Measurements from ENCODE around the gene TSSK6.

- TF ChIP-seq POLR2A (IDR thresholded peaks at IDR 0.05) (no peak), CTCF (IDR thresholded peaks at IDR 0.05) (no peak)
Observed at GRCh38 chr19:19477705-19478383, 37.5 kb downstream of the TSSK6 start.

Data from body of pancreas (tissue), 4 donors.